Measurements from ENCODE around the gene MROH8.
"Not testable (repeated sequence)": the region's sequence is repeated elsewhere in the genome, so short reads cannot be mapped to it uniquely, and the experiment has no call there.

MROH8 gene

DNA sequence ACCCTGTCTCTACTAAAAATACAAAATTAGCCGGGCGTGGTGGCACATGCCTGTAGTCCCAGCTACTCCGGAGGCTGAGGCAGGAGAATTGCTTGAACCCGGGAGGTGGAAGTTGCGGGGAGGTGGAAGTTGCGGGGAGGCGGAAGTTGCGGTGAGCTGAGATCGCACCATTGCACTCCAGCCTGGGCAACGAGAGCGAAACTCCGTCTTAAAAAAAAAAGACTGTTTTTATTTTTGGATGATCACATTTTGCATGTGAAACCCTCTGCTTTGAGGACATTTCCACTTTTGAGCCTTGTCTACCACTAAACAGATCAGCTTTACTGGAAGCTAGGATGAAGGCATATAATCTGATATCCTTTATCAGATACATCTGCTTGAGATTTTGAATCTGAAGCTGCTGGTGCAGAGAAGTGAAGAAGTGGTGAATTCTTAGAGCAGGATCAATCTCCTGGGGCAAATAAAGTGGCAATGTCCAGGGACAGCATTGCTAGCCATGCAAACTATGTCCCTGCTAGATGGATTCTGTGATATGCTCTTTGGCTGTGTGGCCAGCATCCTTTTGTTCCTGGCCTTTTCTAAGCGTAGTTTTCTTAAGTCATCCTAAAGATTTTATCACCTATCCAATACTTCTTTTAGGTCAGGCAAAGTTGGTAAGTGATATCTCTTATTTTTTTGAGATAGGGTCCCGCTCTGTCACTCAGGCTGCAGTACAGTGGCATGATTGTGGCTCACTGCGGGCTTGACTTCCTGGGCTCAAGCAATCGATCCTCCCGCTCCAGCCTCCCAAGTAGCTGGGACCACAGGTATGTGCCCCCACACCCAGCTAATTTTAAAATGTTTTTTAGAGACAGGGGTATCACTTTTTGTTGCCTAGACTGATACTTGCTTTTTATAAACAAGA lies 106.8 kb downstream of the MROH8 start:
- H3K36me3 ChIP-seq (ENCODE audit: insufficient read depth, low read depth, low read length) = peaks cover 15% of the 10 kb centered on the region; the same call in 1 of the 2 replicates

DNA sequence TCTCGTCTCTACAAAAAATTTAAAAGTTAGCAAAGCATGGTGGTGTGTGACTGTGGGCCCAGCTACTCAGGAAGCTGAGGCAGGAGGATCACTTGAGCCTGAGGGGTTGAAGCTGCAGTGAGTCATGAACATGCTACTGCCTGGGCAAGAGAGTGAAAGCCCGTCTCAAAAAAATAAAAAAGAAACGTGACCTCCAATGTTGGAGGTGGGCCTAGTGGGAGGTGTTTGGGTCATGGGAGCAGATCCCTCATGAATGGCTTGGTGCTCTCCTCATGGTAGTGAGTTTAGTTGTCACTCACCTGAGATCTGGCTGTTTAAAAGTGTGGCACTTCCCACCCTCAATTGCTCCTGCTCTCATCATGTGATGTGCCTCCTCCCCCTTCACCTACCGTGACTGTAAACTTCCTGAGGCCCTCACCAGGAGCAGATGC lies 107.9 kb downstream of the MROH8 start:
- no peak overlapping the region for H3K27ac ChIP-seq (ENCODE audit: low read length)
- no peak overlapping the region for H3K4me3 ChIP-seq (ENCODE audit: low read length)
- H3K27me3 ChIP-seq (ENCODE audit: insufficient read depth, low read length) = no peaks in the 10 kb centered on the region
- H3K9me3 ChIP-seq (ENCODE audit: insufficient read depth, low read depth, low read length) = peaks cover 5% of the 10 kb centered on the region; the same call in 1 of the 2 replicates
- H3K9ac ChIP-seq (ENCODE audit: low read depth, low read length) = no peak overlapping the region
- H3K36me3 ChIP-seq (ENCODE audit: insufficient read depth, low read depth, low read length) = peaks cover 22% of the 10 kb centered on the region
- no peaks in the 10 kb centered on the region for H3K4me1 ChIP-seq (ENCODE audit: insufficient read depth, low read length)

More for the DNA sequence above, 106.8 kb downstream of the MROH8 start:
- Histone ChIP-seq H3K27ac (ENCODE audit: low read length) (no peak overlapping the region), H3K4me1 (ENCODE audit: insufficient read depth, low read length) (no peaks in the 10 kb centered on the region), H3K9ac (ENCODE audit: low read depth, low read length) (no peak overlapping the region), H3K9me3 (ENCODE audit: insufficient read depth, low read depth, low read length) (peaks cover 5% of the 10 kb centered on the region; the same call in 1 of the 2 replicates), H3K4me3 (ENCODE audit: low read length) (no peak overlapping the region), H3K27me3 (ENCODE audit: insufficient read depth, low read length) (no peaks in the 10 kb centered on the region)

DNA sequence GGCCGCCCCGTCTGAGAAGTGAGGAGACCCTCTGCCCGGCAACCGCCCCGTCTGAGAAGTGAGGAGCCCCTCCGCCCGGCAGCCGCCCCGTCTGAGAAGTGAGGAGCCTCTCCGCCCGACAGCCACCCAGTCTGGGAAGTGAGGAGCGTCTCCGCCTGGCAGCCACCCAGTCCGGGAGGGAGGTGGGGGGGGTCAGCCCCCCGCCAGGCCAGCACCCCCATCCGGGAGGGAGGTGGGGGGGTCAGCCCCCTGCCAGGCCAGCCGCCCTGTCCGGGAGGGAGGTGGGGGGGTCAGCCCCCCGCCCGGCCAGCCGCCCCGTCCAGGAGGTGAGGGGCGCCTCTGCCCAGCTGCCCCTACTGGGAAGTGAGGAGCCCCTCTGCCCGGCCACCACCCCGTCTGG lies 109.8 kb downstream of the MROH8 start:
- not testable (repeated sequence) for H3K9me3 ChIP-seq (ENCODE audit: insufficient read depth, low read depth, low read length); H3K9ac ChIP-seq (ENCODE audit: low read depth, low read length); H3K4me3 ChIP-seq (ENCODE audit: low read length); H3K4me1 ChIP-seq (ENCODE audit: insufficient read depth, low read length); H3K27ac ChIP-seq (ENCODE audit: low read length); H3K27me3 ChIP-seq (ENCODE audit: insufficient read depth, low read length)
- peaks cover 26% of the 10 kb centered on the region for H3K36me3 ChIP-seq (ENCODE audit: insufficient read depth, low read depth, low read length)

DNA sequence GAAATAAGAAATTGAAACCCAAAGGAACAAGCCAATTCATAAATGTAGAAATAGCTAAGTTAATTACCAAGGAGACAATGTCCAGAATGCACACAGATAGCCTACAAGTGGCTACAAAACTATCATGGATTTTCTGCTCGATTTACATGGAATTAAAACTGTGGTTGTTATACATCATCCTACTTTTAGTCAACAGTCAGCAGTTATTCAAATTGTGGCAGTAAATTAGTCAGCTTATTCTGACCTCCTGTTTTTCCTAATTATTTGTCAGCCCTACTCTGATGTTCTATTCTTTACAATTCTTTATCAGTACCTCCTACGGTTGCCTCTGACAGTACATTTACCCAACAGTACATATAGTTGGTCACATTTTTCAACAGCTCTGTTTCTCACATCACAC lies 113.2 kb downstream of the MROH8 start:
- no peak overlapping the region for H3K9ac ChIP-seq (ENCODE audit: low read depth, low read length)
- H3K4me3 ChIP-seq (ENCODE audit: low read length) = no peak overlapping the region
- no peaks in the 10 kb centered on the region for H3K4me1 ChIP-seq (ENCODE audit: insufficient read depth, low read length)
- peaks cover 42% of the 10 kb centered on the region for H3K36me3 ChIP-seq (ENCODE audit: insufficient read depth, low read depth, low read length)
- H3K9me3 ChIP-seq (ENCODE audit: insufficient read depth, low read depth, low read length) = no peaks in the 10 kb centered on the region
- H3K27me3 ChIP-seq (ENCODE audit: insufficient read depth, low read length) = no peaks in the 10 kb centered on the region
- H3K27ac ChIP-seq (ENCODE audit: low read length) = no peak overlapping the region

DNA sequence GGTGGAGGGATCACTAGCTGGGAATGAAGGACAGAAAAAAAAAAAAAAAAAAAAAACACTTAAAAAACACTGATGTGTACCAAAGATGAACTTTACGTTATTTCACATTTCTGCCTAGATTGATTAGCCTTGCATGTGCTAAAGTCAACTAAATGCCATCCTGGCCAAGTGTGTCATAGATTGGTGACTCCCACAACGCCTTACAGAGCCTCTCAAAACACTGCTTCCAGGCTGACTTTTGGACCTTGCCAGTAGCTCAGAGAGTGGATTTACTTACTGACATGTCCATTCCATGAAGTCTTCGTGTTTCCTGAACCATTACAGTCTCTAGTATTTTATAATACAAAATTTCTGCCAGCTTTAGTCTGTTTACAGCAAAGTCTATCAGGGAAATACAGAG lies 124.1 kb downstream of the MROH8 start:
- H3K9ac ChIP-seq (ENCODE audit: low read depth, low read length) = no peak overlapping the region
- H3K9me3 ChIP-seq (ENCODE audit: insufficient read depth, low read depth, low read length) = no peaks in the 10 kb centered on the region
- no peak overlapping the region for H3K27ac ChIP-seq (ENCODE audit: low read length)
- no peaks in the 10 kb centered on the region for H3K27me3 ChIP-seq (ENCODE audit: insufficient read depth, low read length)
- peaks cover 77% of the 10 kb centered on the region for H3K36me3 ChIP-seq (ENCODE audit: insufficient read depth, low read depth, low read length)
- H3K4me3 ChIP-seq (ENCODE audit: low read length) = no peak overlapping the region
- H3K4me1 ChIP-seq (ENCODE audit: insufficient read depth, low read length) = no peaks in the 10 kb centered on the region

DNA sequence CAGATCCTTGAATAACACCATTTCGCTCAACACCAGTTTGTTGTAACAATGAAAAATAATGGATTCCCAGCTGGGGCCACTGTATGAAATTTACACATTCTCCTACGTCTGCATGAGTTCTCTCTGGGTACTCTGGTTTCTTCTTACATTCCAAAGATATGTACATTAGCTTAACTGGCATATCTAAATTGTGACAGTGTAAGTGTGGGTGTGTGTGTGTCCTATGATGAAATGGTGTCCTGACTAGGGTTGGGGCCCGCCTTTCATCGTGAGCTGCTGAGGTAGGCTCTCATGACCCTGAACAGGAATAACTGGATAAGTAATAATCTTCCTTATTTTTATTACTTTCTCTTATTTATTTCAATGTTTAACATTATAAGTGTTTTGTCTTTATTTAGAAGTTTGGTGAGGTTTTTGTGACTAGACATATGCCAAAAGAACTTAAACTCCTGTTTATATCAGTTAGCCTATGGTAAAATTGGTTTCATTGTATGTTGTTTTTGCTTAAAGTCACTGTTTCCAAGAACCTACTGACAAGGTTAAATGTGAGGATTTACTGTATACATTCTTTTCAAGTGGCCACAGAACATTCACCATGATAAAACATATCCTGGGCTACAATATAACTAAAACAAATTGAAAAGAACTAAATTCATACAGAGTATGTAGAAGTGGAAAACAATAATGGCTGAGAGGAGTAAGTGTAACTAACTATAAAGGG lies 126.0 kb downstream of the MROH8 start:
- peaks cover 65% of the 10 kb centered on the region for H3K36me3 ChIP-seq (ENCODE audit: insufficient read depth, low read depth, low read length)
- no peak overlapping the region for H3K9ac ChIP-seq (ENCODE audit: low read depth, low read length)
- H3K4me1 ChIP-seq (ENCODE audit: insufficient read depth, low read length) = no peaks in the 10 kb centered on the region
- no peak overlapping the region for H3K27ac ChIP-seq (ENCODE audit: low read length)
- no peak overlapping the region for H3K4me3 ChIP-seq (ENCODE audit: low read length)
- no peaks in the 10 kb centered on the region for H3K27me3 ChIP-seq (ENCODE audit: insufficient read depth, low read length)
- no peaks in the 10 kb centered on the region for H3K9me3 ChIP-seq (ENCODE audit: insufficient read depth, low read depth, low read length)
